Left lobe of liver (tissue), 2 donors: ENCODE data around the gene TMEM176A. TPM values are rescaled to one million over a fixed set of nuclear protein-coding genes. Genes with fewer than 3 reads are reported as not detected.
A peak's percentile ranks its signal among the peaks of the same experiment; 100 is the strongest.

Source experiments
- ATAC-seq: fragments of 200-7000 bp; cut with Tn5 transposase; one replicate; pipeline ENCODE4 v1.9.1; 2020; ENCODE audit warnings: mild to moderate bottlenecking, moderate library complexity
- DNase-seq: peaks from one replicate; pipeline ENCODE4 v3.0.0-alpha.2; 2020; ENCODE audit warnings: low spot score
- total RNA-seq: library from RNA; stranded (reverse); gene quantifications from one replicate; pipeline ENCODE4 v1.2.1, GENCODE V29; 2021
- donor health status: DM: no; HTN: no; CAD: no; lungs with moderate emphysema.
- donor health status: DM: no; HTN: yes; CAD: no.

TMEM176A gene
- total RNA-seq, 1 donor from 2014 or later: 449 TPM

- peak; percentile 3 for ATAC-seq
- DNase-seq: no peak
Measured at GRCh38 chr7:150787321-150788281, 13.0 kb upstream of the TMEM176A start.

DNA sequence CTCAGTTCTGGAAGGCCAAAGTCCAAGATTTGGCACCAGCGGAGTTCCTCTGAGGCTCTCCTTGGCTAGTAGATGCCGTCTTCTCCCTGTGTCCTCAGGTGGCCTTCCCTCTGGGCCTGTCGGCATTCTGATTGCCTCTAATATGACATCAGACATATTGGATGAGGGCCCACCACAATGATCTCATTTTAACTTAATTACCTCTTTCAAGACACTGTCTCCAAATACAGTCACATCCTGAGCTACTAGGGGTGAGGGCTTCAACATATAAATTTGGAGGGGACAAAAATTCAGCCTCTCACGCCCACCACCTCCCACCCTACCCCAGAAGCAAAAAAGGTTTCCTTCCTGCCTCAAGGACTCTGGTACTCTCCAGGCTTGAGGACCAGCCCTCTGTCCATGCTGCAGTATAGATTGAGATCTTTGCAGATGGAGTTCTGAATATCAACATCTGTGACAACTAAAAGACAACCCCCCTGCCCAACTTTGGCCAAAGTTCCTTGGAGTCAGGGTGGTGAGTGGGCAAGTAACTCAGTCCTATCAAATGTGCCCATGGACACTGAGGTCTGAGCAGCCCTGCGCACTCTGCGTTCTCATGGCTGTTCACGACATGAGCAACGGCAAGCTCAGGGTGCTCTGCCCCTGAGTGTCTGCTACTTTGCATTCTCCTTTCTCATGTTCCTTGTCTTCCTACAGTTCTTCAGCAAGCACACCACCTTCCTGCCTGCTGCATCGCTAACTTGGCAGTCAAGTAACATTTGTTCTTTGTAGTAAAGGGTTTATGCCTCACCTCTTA is 11.9 kb upstream of the TMEM176A start:
- ATAC-seq (no peak), DNase-seq (no peak)

DNA sequence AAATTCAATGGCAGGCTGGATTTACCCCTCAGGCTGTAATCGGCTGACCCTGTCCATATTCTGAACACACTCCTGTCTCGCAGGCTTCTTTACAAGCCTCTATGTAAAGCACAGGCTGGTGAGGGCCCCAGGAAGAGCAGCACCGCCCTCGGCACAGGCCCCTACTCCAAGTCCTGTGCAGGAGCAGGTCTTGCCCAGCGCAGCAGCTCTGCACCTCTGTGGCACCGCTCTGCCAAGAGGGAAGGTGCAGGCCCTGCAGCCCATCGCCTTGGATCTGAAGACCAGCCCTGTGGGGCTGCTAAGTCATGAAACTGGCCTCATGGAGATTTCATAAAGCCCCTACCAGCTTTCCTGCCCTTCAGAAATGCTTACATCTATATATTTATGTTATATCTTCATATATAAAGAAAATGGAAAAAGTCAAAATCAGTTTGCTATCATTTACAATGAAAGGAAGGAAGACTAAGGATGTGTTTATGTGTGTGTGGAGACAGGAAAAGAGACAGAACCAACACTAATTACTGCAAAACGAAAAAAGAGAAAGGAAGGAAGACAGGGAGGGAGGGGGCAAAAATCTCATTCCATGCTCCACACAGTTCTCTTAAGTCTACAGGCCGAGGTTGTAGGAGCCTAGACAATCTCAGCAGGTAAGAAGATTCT is 10.0 kb upstream of the TMEM176A start:
- DNase-seq (no peak), ATAC-seq (no peak)

GRCh38 chr7:150791304-150791703 is 9.3 kb upstream of the TMEM176A start:
- no peak for ATAC-seq
- DNase-seq: no peak

- no peak for DNase-seq
- ATAC-seq: no peak
Measured at GRCh38 chr7:150791746-150792452, 8.7 kb upstream of the TMEM176A start.

DNA sequence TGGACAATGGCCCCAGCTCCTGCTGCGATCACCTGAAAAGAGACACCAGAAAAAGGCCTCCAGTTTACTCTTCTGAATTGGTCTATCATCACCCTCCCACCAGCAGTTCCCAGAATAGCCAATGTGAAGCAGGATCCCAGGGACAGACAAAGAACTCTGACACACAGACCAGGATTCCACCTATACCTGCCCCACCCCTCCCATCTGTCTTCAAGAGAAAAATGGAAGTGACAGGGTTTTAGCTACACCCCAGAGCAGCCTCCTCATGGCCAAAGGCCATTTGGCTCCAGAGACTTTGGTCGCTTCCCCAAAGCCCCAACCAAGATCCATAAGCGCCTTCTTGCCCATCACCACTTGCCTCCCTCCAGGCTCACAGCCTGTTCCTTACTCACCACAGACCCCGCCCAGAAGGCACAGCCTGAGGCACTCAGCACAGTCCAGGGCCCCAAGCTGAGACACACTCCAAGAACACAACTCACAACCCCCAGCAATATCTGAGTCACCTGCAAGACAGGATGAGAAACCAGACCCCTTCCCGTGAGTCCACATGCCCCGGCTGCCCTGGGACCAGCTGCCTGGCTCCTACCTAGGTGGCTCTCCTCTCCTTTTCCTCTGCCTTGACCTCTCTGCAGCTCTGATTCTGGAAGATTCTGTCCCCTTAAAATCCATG is 6.9 kb upstream of the TMEM176A start:
- DNase-seq (no peak), ATAC-seq (no peak)

DNA sequence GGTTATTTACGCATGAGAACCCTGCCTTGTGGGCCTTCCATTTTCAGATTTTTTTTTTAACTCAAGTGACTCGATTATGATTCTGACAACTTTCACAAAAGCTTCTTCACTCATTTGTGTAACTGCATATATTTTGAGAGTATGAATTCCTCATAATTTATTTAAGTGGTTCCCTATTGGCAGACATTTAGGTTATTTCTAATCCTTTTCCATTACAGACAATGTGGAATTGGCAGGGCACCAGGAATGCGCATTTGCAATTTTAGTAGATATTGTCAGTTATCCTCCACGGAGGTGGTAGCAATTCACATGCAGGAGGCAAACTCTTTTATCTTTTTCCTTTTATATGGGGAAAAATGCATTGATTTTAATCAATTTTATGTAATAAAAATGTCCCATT is 2.9 kb upstream of the TMEM176A start:
- ATAC-seq (no peak), DNase-seq (no peak)

DNA sequence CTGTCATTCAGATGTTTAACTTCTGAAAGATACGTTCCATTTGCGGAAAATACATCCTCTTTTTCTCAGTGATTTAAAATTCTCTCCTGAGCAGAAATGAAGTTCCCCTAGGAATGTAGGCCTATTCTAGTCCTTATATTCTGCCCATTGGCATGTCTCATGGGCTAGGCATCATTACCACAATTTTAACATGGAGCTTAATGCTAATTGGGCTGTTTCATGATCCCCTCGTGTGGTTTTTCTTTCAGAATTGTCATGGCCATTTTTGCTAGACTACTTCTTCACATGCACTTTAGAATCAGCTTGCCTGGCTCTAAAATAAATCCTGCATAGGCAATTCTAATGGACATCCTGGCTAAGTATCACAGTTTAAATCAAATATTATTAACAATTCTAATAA is 1.4 kb upstream of the TMEM176A start:
- ATAC-seq (no peak), DNase-seq (no peak)

GRCh38 chr7:150799741-150800580 is 608 bp upstream of the TMEM176A start, which contains the start of gene TMEM176B:
TSS of gene TMEM176B (minus strand) at chr7:150800364. CDS start at chr7:150796569, 3,795 bp downstream.
- DNase-seq (peak; percentile 88), ATAC-seq (peak; percentile 83)

DNA sequence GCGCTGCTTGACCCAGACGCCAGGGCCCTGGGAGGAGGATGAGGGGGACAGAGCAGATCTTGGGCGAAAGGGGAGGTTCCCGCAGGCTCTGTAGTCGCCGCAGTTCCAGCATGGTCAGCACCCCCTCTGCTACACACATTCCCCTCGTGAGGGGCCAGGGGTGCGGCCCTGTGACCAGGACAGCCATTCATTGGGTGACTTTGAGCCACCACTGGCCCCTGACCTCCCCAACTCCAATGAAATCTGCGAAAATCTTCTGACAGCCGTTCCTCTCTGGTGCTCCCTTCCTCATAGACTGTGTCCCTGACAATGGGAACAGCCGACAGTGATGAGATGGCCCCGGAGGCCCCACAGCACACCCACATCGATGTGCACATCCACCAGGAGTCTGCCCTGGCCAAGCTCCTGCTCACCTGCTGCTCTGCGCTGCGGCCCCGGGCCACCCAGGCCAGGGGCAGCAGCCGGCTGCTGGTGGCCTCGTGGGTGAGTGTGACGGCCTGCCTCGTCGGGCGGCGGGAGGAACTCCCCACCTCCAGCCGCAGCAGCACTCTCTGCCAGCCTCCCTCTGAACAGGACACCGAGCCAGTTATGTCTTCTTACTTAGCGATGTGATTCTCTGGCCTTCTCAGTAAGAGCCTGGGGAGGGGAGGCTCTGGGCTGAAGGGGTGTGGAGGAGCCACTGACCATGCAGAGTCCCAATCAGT is 825 bp downstream of the TMEM176A start:
- peak; percentile 26 for ATAC-seq

GRCh38 chr7:150801946-150802771 is 1.6 kb downstream of the TMEM176A start:
- ATAC-seq: peak; percentile 14
- no peak for DNase-seq

More for the DNA sequence above, 825 bp downstream of the TMEM176A start:
- DNase-seq: no peak

DNA sequence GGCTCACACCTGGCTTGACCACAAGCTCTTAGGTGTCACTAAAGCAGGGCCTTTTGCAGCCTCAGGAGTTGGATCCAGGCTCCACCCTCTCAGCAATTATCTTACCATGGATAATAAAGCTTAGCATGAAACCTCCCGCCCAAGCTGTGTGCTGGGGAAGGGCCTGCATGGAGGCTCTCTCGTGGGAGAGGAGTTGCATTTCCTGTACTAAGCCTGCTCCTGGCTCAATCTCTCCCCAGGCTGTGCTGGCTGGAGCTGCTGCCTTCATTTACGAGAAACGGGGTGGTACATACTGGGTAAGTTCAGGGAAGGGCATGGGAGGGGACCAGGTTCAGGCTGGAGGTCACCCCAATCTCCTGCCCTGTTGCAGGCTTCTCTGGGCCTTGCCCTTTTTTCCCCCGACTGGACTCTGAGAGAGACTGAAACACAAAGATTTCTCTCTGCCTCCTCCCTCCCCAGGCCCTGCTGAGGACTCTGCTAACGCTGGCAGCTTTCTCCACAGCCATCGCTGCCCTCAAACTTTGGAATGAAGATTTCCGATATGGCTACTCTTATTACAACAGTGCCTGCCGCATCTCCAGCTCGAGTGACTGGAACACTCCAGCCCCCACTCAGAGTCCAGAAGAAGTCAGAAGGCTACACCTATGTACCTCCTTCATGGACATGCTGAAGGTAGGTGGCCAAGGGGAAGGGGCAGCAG is 2.7 kb downstream of the TMEM176A start:
- no peak for DNase-seq
- ATAC-seq: no peak

DNA sequence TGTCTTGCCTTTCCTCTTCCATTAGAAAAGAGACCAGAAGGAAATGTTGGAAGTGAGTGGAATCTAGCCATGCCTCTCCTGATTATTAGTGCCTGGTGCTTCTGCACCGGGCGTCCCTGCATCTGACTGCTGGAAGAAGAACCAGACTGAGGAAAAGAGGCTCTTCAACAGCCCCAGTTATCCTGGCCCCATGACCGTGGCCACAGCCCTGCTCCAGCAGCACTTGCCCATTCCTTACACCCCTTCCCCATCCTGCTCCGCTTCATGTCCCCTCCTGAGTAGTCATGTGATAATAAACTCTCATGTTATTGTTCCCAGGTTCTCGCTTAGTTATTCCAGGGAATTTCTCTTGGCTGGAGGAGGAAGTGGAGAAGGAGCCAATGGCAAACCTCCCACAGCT is 4.2 kb downstream of the TMEM176A start:
- ATAC-seq (no peak), DNase-seq (no peak)

GRCh38 chr7:150805864-150806263 is 5.3 kb downstream of the TMEM176A start:
- DNase-seq (no peak), ATAC-seq (no peak)

DNA sequence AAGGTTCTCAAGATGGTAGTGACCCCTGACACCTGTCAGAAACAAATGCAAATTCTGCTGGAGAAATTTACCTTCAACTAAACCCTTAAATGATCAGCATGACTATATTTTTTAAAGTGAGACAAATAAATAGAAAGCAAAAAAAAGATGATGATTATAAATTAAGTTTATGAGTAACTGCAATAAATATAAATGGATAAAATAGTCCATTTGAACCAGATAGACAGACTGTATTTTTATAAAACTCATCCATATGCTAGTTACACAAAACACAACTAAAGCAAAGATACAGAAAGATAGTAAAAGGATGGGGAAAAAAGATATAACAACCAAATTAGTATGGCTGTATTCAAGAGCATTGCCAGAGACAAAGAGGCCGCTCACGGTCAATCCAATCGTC is 5.9 kb downstream of the TMEM176A start:
- DNase-seq (no peak), ATAC-seq (no peak)

- ATAC-seq (no peak), DNase-seq (no peak)
Measured at GRCh38 chr7:150806863-150807262, 6.3 kb downstream of the TMEM176A start.
